PFSK-1 (cell line): Measurements from ENCODE around the gene LCOR.

Source experiments
- FOXP2 ChIP-seq: optimal IDR thresholded peaks from 2 replicates; pipeline ENCODE3; 2011; ENCODE audit warnings: borderline replicate concordance, control low read depth, inconsistent platforms; ENCODE audit not compliant: insufficient read depth; ENCODE audit errors: extremely low read length, extremely low read depth
- POLR2AphosphoS5 ChIP-seq: IDR thresholded peaks from 2 replicates; pipeline ENCODE4 v1.6.1; 2012; ENCODE audit warnings: low read depth, mild to moderate bottlenecking, control low read depth, low read length, moderate library complexity
- REST ChIP-seq, 2 experiments: IDR thresholded peaks; 2 replicates each; pipeline versions ENCODE4 v1.6.1 to v1.8.0; 2011 to 2012; ENCODE audit warnings: low read depth in 2 of 2, low read length in 2 of 2, control low read depth in 1 of 2, inconsistent platforms in 1 of 2, mild to moderate bottlenecking in 1 of 2, moderate library complexity in 1 of 2; ENCODE audit not compliant: insufficient read depth in 1 of 2
- SIN3A ChIP-seq: IDR thresholded peaks from 2 replicates; pipeline ENCODE4 v1.6.1; 2012; ENCODE audit warnings: mild to moderate bottlenecking, low read length, moderate library complexity, borderline replicate concordance; ENCODE audit not compliant: insufficient read depth
- TAF1 ChIP-seq: IDR thresholded peaks from 2 replicates; pipeline ENCODE4 v1.6.1; 2012; ENCODE audit warnings: low read length, control low read depth, borderline replicate concordance; ENCODE audit not compliant: insufficient read depth

The LCOR gene

GRCh38 chr10:97000487-97001182 is 168.5 kb downstream of the LCOR start:
- TF ChIP-seq SIN3A: no peak
- no peak for TF ChIP-seq REST (IDR thresholded peaks at IDR 0.05; ENCODE audit: insufficient read depth in 1 of 2, low read depth in 2 of 2, low read length in 2 of 2)
- no peak for TF ChIP-seq POLR2AphosphoS5
- no peak for TF ChIP-seq TAF1
- TF ChIP-seq FOXP2: no peak

GRCh38 chr10:97001183-97001991 is 169.3 kb downstream of the LCOR start:
- TF ChIP-seq SIN3A (no peak), FOXP2 (no peak), TAF1 (no peak), REST (IDR thresholded peaks at IDR 0.05; ENCODE audit: insufficient read depth in 1 of 2, low read depth in 2 of 2, low read length in 2 of 2) (no peak), POLR2AphosphoS5 (no peak)

- TF ChIP-seq REST (IDR thresholded peaks at IDR 0.05; ENCODE audit: insufficient read depth in 1 of 2, low read depth in 2 of 2, low read length in 2 of 2): no peak
- TF ChIP-seq POLR2AphosphoS5: no peak
- TF ChIP-seq FOXP2: no peak
- no peak for TF ChIP-seq TAF1
- no peak for TF ChIP-seq SIN3A
These were observed 170.6 kb downstream of the LCOR start for GRCh38 chr10:97002670-97003069.

- TF ChIP-seq FOXP2 (no peak), POLR2AphosphoS5 (no peak), TAF1 (no peak), SIN3A (no peak), REST (IDR thresholded peaks at IDR 0.05; ENCODE audit: insufficient read depth in 1 of 2, low read depth in 2 of 2, low read length in 2 of 2) (no peak)
These were observed 171.2 kb downstream of the LCOR start for GRCh38 chr10:97003151-97003803.
